HEK293 (cell line): Measurements from ENCODE around the gene MKRN2.

ENCODE experiments used
- CTCF ChIA-PET: fragments of 350-600 bp; formaldehyde crosslinking; extraction: SDS; loops from one replicate; lab custom pipeline; 2021; ENCODE audit warnings: antibody characterized with exemption; lab: Yijun Ruan, JAX
- POLR2A ChIA-PET: fragments of 300-600 bp; formaldehyde crosslinking; extraction: SDS; loops from one replicate; lab custom pipeline; 2020; ENCODE audit warnings: antibody characterized with exemption, inconsistent platforms; lab: Yijun Ruan, JAX
- H3K27ac ChIP-seq: fragments of 200-500 bp; sonication (Bioruptor generic); 2 replicates; pipeline ENCODE4 v1.5.1; 2014; ENCODE audit warnings: low read depth, low read length, control low read depth, inconsistent platforms; ENCODE audit errors: extremely low read depth
- H3K36me3 ChIP-seq, 2 experiments: fragments of 200-500 bp in 1 of 2; sonication (Bioruptor generic) in 1 of 2; 1 replicate in 1 of 2; 2 replicates in 1 of 2; pipeline ENCODE4 v1.5.1; 2014 to 2017; ENCODE audit warnings: inconsistent platforms in 2 of 2, low read length in 2 of 2; ENCODE audit not compliant: control insufficient read depth in 2 of 2, insufficient read depth in 1 of 2
- H3K4me1 ChIP-seq: fragments of 200-500 bp; sonication (Bioruptor generic); 2 replicates; pipeline ENCODE4 v1.5.1; 2014; ENCODE audit warnings: mild to moderate bottlenecking, low read length, inconsistent platforms; ENCODE audit not compliant: control insufficient read depth, insufficient read depth
- H3K4me3 ChIP-seq: 2 replicates; pipeline ENCODE4 v1.5.1; 2011; ENCODE audit warnings: low read depth, mild to moderate bottlenecking, control low read depth, low read length, moderate library complexity
- H3K9me3 ChIP-seq: fragments of 200-500 bp; sonication (Bioruptor generic); 2 replicates; pipeline ENCODE4 v1.5.1; 2014; ENCODE audit warnings: low read depth, low read length, inconsistent platforms; ENCODE audit not compliant: control insufficient read depth, insufficient read depth
- BCL11B ChIP-seq: fragments of 450-650 bp; formaldehyde crosslinking; IDR thresholded peaks from 2 replicates; pipeline ENCODE4 v1.5.1; 2016; ENCODE audit warnings: low read depth, missing biosample characterization, missing genetic modification characterization
- HOXA7 ChIP-seq: sonication (generic); formaldehyde crosslinking; IDR thresholded peaks from 2 replicates; pipeline ENCODE4 v1.8.1; 2022; ENCODE audit warnings: missing genetic modification reagents, borderline replicate concordance
- IKZF3 ChIP-seq: fragments of 450-650 bp; IDR thresholded peaks from 2 replicates; pipeline ENCODE4 v1.5.0; 2018; ENCODE audit warnings: missing biosample characterization, mild to moderate bottlenecking, missing genetic modification characterization, moderate library complexity
- KLF1 ChIP-seq: fragments of 450-650 bp; formaldehyde crosslinking; IDR thresholded peaks from 2 replicates; pipeline ENCODE4 v1.5.1; 2016; ENCODE audit warnings: missing biosample characterization, missing genetic modification characterization
- KLF10 ChIP-seq: fragments of 450-650 bp; IDR thresholded peaks from 2 replicates; pipeline ENCODE4 v1.5.1; 2018; ENCODE audit warnings: missing biosample characterization, mild to moderate bottlenecking, missing genetic modification characterization
- KLF16 ChIP-seq: fragments of 450-650 bp; formaldehyde crosslinking; IDR thresholded peaks from 2 replicates; pipeline ENCODE4 v1.5.1; 2017; ENCODE audit warnings: missing biosample characterization, missing genetic modification characterization
- OSR2 ChIP-seq: fragments of 450-650 bp; formaldehyde crosslinking; IDR thresholded peaks from 2 replicates; pipeline ENCODE4 v1.5.1; 2016; ENCODE audit warnings: missing biosample characterization, missing genetic modification characterization
- RBAK ChIP-seq: fragments of 450-650 bp; formaldehyde crosslinking; IDR thresholded peaks from 2 replicates; pipeline ENCODE4 v1.5.1; 2016; ENCODE audit warnings: missing biosample characterization, missing genetic modification characterization
- SCRT2 ChIP-seq: fragments of 450-650 bp; formaldehyde crosslinking; IDR thresholded peaks from 2 replicates; pipeline ENCODE4 v1.5.1; 2016; ENCODE audit warnings: missing biosample characterization, missing genetic modification characterization
- SP7 ChIP-seq: fragments of 450-650 bp; formaldehyde crosslinking; IDR thresholded peaks from 2 replicates; pipeline ENCODE4 v1.5.1; 2016; ENCODE audit warnings: missing biosample characterization, missing genetic modification characterization
- ZBTB21 ChIP-seq: fragments of 450-650 bp; formaldehyde crosslinking; IDR thresholded peaks from 2 replicates; pipeline ENCODE4 v1.5.1; 2017; ENCODE audit warnings: missing biosample characterization, missing genetic modification characterization
- ZBTB48 ChIP-seq: fragments of 450-650 bp; formaldehyde crosslinking; IDR thresholded peaks from 2 replicates; pipeline ENCODE4 v1.5.1; 2016; ENCODE audit warnings: missing biosample characterization, missing genetic modification characterization
- ZEB2 ChIP-seq: fragments of 450-650 bp; formaldehyde crosslinking; IDR thresholded peaks from 2 replicates; pipeline ENCODE4 v1.5.1; 2016; ENCODE audit warnings: missing biosample characterization, missing genetic modification characterization
- ZFP69B ChIP-seq: fragments of 450-650 bp; formaldehyde crosslinking; IDR thresholded peaks from 2 replicates; pipeline ENCODE4 v1.5.1; 2016; ENCODE audit warnings: missing biosample characterization, missing genetic modification characterization
- ZNF132 ChIP-seq: fragments of 450-650 bp; formaldehyde crosslinking; IDR thresholded peaks from 2 replicates; pipeline ENCODE4 v1.5.1; 2017; ENCODE audit warnings: missing biosample characterization, missing genetic modification characterization, borderline replicate concordance
- ZNF148 ChIP-seq: fragments of 450-650 bp; formaldehyde crosslinking; IDR thresholded peaks from 2 replicates; pipeline ENCODE4 v1.5.0; 2017; ENCODE audit warnings: missing biosample characterization, missing genetic modification characterization, borderline replicate concordance
- ZNF18 ChIP-seq: fragments of 450-650 bp; formaldehyde crosslinking; IDR thresholded peaks from 2 replicates; pipeline ENCODE4 v1.5.1; 2016; ENCODE audit warnings: missing biosample characterization, missing genetic modification characterization
- ZNF23 ChIP-seq: fragments of 450-650 bp; formaldehyde crosslinking; IDR thresholded peaks from 2 replicates; pipeline ENCODE4 v1.5.1; 2016; ENCODE audit warnings: missing biosample characterization, missing genetic modification characterization, borderline replicate concordance
- ZNF239 ChIP-seq: fragments of 450-650 bp; formaldehyde crosslinking; IDR thresholded peaks from 2 replicates; pipeline ENCODE4 v1.5.1; 2016; ENCODE audit warnings: missing biosample characterization, missing genetic modification characterization
- ZNF248 ChIP-seq: fragments of 450-650 bp; formaldehyde crosslinking; IDR thresholded peaks from 2 replicates; pipeline ENCODE4 v1.5.1; 2017; ENCODE audit warnings: missing biosample characterization, missing genetic modification characterization
- ZNF274 ChIP-seq, 2 experiments: fragments of 200-500 bp in 1 of 2; fragments of 450-650 bp in 1 of 2; sonication (Bioruptor generic) in 1 of 2; formaldehyde crosslinking in 1 of 2; IDR thresholded peaks; 2 replicates each; pipeline versions ENCODE4 v1.5.1 to v1.6.1; 2014 to 2016; ENCODE audit warnings: borderline replicate concordance in 1 of 2, inconsistent platforms in 1 of 2, low read length in 1 of 2, missing biosample characterization in 1 of 2, missing genetic modification characterization in 1 of 2
- ZNF280D ChIP-seq: fragments of 450-650 bp; formaldehyde crosslinking; IDR thresholded peaks from 2 replicates; pipeline ENCODE4 v1.5.1; 2016; ENCODE audit warnings: missing biosample characterization, missing genetic modification characterization
- ZNF394 ChIP-seq: fragments of 450-650 bp; formaldehyde crosslinking; IDR thresholded peaks from 2 replicates; pipeline ENCODE4 v1.5.1; 2016; ENCODE audit warnings: missing biosample characterization, missing genetic modification characterization, mild to moderate bottlenecking, moderate library complexity, borderline replicate concordance
- ZNF426 ChIP-seq: fragments of 450-650 bp; formaldehyde crosslinking; IDR thresholded peaks from 2 replicates; pipeline ENCODE4 v1.5.1; 2017; ENCODE audit warnings: missing biosample characterization, missing genetic modification characterization, mild to moderate bottlenecking, inconsistent platforms, moderate library complexity
- ZNF555 ChIP-seq: fragments of 450-650 bp; formaldehyde crosslinking; conservative IDR thresholded peaks from 2 replicates; pipeline ENCODE4 v1.5.1; 2017; ENCODE audit warnings: missing biosample characterization, mild to moderate bottlenecking, missing genetic modification characterization, inconsistent platforms
- ZNF560 ChIP-seq: fragments of 450-650 bp; formaldehyde crosslinking; IDR thresholded peaks from 2 replicates; pipeline ENCODE4 v1.5.1; 2017; ENCODE audit warnings: missing biosample characterization, missing genetic modification characterization, borderline replicate concordance
- ZNF585B ChIP-seq: fragments of 450-650 bp; formaldehyde crosslinking; IDR thresholded peaks from 2 replicates; pipeline ENCODE4 v1.5.1; 2016; ENCODE audit warnings: missing biosample characterization, missing genetic modification characterization
- ZNF600 ChIP-seq: fragments of 450-650 bp; formaldehyde crosslinking; IDR thresholded peaks from 2 replicates; pipeline ENCODE4 v1.5.1; 2016; ENCODE audit warnings: missing biosample characterization, missing genetic modification characterization
- ZNF624 ChIP-seq: fragments of 450-650 bp; formaldehyde crosslinking; IDR thresholded peaks from 2 replicates; pipeline ENCODE4 v1.5.1; 2017; ENCODE audit warnings: missing biosample characterization, missing genetic modification characterization
- ZNF707 ChIP-seq: fragments of 450-650 bp; formaldehyde crosslinking; IDR thresholded peaks from 2 replicates; pipeline ENCODE4 v1.5.1; 2016; ENCODE audit warnings: missing biosample characterization, missing genetic modification characterization
- ZNF791 ChIP-seq: fragments of 450-650 bp; formaldehyde crosslinking; IDR thresholded peaks from 2 replicates; pipeline ENCODE4 v1.5.1; 2016; ENCODE audit warnings: missing biosample characterization, missing genetic modification characterization

The MKRN2 gene

GRCh38 chr3:12628813-12629212, 71.9 kb downstream of the MKRN2 start:
- POLR2A ChIA-PET, result interaction anchor here (0.6 kb wide), 1 partner anchor 90 kb away, joined by 4 read pairs; no protein-coding TSS in a partner anchor
- no peak overlapping the region for H3K27ac ChIP-seq
- H3K4me1 ChIP-seq, result peaks cover 17% of the 10 kb centered on the region
- H3K36me3 ChIP-seq, result no peaks in the 10 kb centered on the region; a peak in 1 of 3 replicates
- H3K4me3 ChIP-seq, result no peak overlapping the region
- TF ChIP-seq ZNF239 (no peak), ZNF248 (tag by site-specific recombination) (no peak), ZFP69B (tag by site-specific recombination) (no peak), BCL11B (tag by site-specific recombination) (no peak), ZNF426 (tag by site-specific recombination) (no peak), ZNF274 (IDR thresholded peaks at IDR 0.05; ENCODE audit: low read length) (no peak), ZNF274 (tag by site-specific recombination; IDR thresholded peaks at IDR 0.05; ENCODE audit: borderline replicate concordance) (no peak), ZBTB48 (tag by site-specific recombination) (no peak), ZNF23 (tag by site-specific recombination) (no peak), ZNF132 (no peak), ZNF555 (no peak), ZNF624 (no peak), ZNF280D (no peak), HOXA7 (no peak), KLF16 (tag by site-specific recombination) (no peak)
- CTCF ChIA-PET, result no interaction called here
- no peaks in the 10 kb centered on the region for H3K9me3 ChIP-seq

- CTCF ChIA-PET, result interaction anchor here (0.6 kb wide), 1 partner anchor 69 kb away, joined by 4 read pairs; no protein-coding TSS in a partner anchor
- H3K9me3 ChIP-seq, result no peaks in the 10 kb centered on the region
- no peak overlapping the region for H3K4me3 ChIP-seq
- H3K36me3 ChIP-seq, result no peaks in the 10 kb centered on the region; a peak in 1 of 3 replicates
- POLR2A ChIA-PET, result interaction anchor here (0.5 to 0.6 kb wide), 2 partner anchors 89 to 393 kb away, joined by 3 to 4 read pairs; no protein-coding TSS in a partner anchor
- H3K27ac ChIP-seq, result no peak overlapping the region
- peaks cover 17% of the 10 kb centered on the region for H3K4me1 ChIP-seq
- 0 out of 2 replicates have a peak, but pooled peaks have one; percentile 49 for TF ChIP-seq IKZF3
- TF ChIP-seq KLF1, result peak; percentile 58
- TF ChIP-seq ZNF707 (tag by site-specific recombination), result no peak
- 0 out of 2 replicates have a peak, but pooled peaks have one; percentile 29 for TF ChIP-seq ZEB2
- peak; percentile 81 for TF ChIP-seq SP7 (tag by site-specific recombination)
- TF ChIP-seq ZNF18, result peak; percentile 81
- TF ChIP-seq ZNF560, result no peak
- TF ChIP-seq ZNF600 (tag by site-specific recombination), result peak; percentile 88
- TF ChIP-seq ZNF585B (tag by site-specific recombination), result no peak
- 0 out of 2 replicates have a peak, but pooled peaks have one; percentile 17 for TF ChIP-seq RBAK (tag by site-specific recombination)
- TF ChIP-seq SCRT2, result 0 out of 2 replicates have a peak, but pooled peaks have one; percentile 26
- peak; percentile 91 for TF ChIP-seq OSR2
- no peak for TF ChIP-seq ZNF148 (tag by site-specific recombination)
- TF ChIP-seq ZNF791 (tag by site-specific recombination), result no peak
- no peak for TF ChIP-seq KLF10 (tag by site-specific recombination)
- TF ChIP-seq ZNF394 (tag by site-specific recombination), result peak; percentile 39; the same call in 1 of the 2 replicates
- no peak for TF ChIP-seq ZBTB21 (tag by site-specific recombination)
These were observed 72.7 kb downstream of the MKRN2 start for GRCh38 chr3:12629560-12629959.
